Measurements from ENCODE around the gene SLC22A1.

DNA sequence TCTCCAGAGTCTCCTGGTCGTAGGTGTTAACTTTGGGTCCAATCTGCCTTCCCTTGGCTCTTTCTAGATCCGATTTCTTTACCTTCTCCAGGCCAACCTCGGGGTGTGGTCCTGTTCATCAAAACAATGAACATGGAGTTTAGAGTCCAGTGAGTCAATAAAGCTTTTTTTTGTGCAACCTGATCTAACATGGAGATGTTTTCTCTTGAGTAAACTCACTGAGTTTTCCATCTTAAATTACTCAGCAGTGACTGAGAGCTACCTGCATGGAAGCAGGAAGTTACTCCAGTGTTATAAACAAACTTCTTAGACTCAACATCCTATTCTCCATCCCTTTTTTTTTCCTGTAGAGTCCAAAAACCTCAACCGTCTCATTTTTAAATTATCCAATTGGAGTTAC is 14.9 kb upstream of the SLC22A1 start:
- TF ChIP-seq EZH2 (IDR thresholded peaks at IDR 0.05; ENCODE audit: borderline replicate concordance, control insufficient read depth, low read depth, low read length) (no peak), POLR2A (IDR thresholded peaks at IDR 0.05; ENCODE audit: low read depth, low read length) (no peak), EP300 (IDR thresholded peaks at IDR 0.05; ENCODE audit: borderline replicate concordance in 1 of 2, control insufficient read depth in 1 of 2, low read depth in 2 of 2, low read length in 2 of 2) (no peak), LARP7 (IDR thresholded peaks at IDR 0.05) (no peak), ATF2 (IDR thresholded peaks at IDR 0.05; ENCODE audit: low read length) (no peak)
- TF ChIP-seq, protein P1, sequence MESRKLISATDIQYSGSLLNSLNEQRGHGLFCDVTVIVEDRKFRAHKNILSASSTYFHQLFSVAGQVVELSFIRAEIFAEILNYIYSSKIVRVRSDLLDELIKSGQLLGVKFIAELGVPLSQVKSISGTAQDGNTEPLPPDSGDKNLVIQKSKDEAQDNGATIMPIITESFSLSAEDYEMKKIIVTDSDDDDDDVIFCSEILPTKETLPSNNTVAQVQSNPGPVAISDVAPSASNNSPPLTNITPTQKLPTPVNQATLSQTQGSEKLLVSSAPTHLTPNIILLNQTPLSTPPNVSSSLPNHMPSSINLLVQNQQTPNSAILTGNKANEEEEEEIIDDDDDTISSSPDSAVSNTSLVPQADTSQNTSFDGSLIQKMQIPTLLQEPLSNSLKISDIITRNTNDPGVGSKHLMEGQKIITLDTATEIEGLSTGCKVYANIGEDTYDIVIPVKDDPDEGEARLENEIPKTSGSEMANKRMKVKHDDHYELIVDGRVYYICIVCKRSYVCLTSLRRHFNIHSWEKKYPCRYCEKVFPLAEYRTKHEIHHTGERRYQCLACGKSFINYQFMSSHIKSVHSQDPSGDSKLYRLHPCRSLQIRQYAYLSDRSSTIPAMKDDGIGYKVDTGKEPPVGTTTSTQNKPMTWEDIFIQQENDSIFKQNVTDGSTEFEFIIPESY (IDR thresholded peaks at IDR 0.05): no peak
- TF ChIP-seq, protein P2, sequence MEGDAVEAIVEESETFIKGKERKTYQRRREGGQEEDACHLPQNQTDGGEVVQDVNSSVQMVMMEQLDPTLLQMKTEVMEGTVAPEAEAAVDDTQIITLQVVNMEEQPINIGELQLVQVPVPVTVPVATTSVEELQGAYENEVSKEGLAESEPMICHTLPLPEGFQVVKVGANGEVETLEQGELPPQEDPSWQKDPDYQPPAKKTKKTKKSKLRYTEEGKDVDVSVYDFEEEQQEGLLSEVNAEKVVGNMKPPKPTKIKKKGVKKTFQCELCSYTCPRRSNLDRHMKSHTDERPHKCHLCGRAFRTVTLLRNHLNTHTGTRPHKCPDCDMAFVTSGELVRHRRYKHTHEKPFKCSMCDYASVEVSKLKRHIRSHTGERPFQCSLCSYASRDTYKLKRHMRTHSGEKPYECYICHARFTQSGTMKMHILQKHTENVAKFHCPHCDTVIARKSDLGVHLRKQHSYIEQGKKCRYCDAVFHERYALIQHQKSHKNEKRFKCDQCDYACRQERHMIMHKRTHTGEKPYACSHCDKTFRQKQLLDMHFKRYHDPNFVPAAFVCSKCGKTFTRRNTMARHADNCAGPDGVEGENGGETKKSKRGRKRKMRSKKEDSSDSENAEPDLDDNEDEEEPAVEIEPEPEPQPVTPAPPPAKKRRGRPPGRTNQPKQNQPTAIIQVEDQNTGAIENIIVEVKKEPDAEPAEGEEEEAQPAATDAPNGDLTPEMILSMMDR (IDR thresholded peaks at IDR 0.05 in 2 of 3, conservative IDR thresholded peaks at IDR 0.05 in 1 of 3; ENCODE audit: control insufficient read depth in 2 of 3, extremely low read depth in 1 of 3, insufficient read depth in 1 of 3, low read depth in 3 of 3, low read length in 3 of 3): no peak
- TF ChIP-seq, protein P3, sequence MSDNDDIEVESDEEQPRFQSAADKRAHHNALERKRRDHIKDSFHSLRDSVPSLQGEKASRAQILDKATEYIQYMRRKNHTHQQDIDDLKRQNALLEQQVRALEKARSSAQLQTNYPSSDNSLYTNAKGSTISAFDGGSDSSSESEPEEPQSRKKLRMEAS (IDR thresholded peaks at IDR 0.05; ENCODE audit: low read depth, low read length): no peak

All from GM12878 (cell line).